ENCODE results near the gene MARVELD3.

Gene MARVELD3

DNA sequence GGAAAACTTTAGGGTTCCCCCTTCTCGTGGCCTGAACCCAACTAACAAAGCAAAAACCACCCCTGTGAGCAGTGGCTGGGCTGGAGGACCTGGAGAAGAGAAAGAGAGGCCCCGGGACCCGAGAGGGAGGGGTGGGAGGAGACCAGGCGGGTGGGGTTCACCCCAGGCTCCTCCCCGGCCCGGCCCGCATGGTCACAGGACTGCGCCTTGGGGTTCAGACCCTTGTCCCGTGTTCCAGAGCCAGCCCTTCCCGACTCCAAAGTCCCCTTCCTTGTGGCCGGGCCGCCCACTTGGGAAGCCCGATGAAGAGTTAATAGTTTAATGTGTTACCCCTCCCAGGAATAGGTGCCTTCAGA, 852 bp downstream of the MARVELD3 start:
- no peak overlapping the region for H3K4me3 ChIP-seq (replicated peaks; ENCODE audit: low read depth, low read length)
- TF ChIP-seq, protein P1, sequence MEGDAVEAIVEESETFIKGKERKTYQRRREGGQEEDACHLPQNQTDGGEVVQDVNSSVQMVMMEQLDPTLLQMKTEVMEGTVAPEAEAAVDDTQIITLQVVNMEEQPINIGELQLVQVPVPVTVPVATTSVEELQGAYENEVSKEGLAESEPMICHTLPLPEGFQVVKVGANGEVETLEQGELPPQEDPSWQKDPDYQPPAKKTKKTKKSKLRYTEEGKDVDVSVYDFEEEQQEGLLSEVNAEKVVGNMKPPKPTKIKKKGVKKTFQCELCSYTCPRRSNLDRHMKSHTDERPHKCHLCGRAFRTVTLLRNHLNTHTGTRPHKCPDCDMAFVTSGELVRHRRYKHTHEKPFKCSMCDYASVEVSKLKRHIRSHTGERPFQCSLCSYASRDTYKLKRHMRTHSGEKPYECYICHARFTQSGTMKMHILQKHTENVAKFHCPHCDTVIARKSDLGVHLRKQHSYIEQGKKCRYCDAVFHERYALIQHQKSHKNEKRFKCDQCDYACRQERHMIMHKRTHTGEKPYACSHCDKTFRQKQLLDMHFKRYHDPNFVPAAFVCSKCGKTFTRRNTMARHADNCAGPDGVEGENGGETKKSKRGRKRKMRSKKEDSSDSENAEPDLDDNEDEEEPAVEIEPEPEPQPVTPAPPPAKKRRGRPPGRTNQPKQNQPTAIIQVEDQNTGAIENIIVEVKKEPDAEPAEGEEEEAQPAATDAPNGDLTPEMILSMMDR (IDR thresholded peaks at IDR 0.05; ENCODE audit: low read length, missing control alignments) = no peak
- DNase-seq (ENCODE audit: low read depth) = no peak

DNA sequence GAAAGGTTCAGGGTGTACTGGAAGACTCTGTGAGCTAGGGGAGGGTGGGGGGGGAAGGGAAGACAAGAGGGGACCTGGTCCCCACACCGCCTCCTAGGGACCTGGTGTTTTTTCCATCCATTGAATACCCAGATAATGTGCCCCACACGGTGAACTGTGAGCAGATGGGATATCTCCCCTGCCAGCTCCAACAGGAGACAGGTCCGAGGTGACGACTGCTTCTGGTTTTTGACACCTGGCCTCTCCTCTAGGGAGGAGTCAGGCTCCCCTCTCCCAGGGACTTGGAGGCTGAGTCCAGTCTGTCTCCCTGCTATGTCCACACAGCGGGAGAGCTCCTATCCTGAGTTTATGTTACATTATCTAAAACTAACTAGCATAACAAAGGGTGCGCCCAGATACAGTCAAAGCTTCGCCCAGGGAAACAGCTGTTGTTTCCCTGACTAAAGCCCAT, 1.8 kb downstream of the MARVELD3 start:
- DNase-seq (ENCODE audit: low read depth) = no peak
- TF ChIP-seq, protein P1 (IDR thresholded peaks at IDR 0.05; ENCODE audit: low read length, missing control alignments) = no peak
- H3K4me3 ChIP-seq (replicated peaks; ENCODE audit: low read depth, low read length) = no peak overlapping the region

DNA sequence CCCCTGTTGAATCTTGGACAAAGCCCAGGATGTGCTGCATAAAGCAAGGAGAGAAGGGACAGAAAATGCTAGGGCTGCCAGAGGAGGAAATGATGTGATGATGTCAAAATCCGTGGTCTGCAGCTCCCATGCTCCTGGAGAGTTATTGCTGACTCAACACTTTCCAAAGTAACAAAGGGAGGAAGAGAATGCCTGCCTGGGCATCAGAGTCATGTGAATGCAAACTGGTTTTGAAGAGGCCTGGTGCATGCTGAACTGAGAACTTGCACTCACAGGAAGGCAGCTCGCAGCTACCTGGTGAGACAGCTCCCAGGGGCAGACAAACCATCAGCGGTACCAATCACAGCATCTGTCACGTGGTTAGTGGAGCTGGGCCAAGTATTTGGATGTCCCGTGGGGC, 2.8 kb downstream of the MARVELD3 start:
- TF ChIP-seq, protein P1 (IDR thresholded peaks at IDR 0.05; ENCODE audit: low read length, missing control alignments) = no peak
- H3K4me3 ChIP-seq (replicated peaks; ENCODE audit: low read depth, low read length) = no peak overlapping the region
- DNase-seq (ENCODE audit: low read depth) = peak; percentile 77

DNA sequence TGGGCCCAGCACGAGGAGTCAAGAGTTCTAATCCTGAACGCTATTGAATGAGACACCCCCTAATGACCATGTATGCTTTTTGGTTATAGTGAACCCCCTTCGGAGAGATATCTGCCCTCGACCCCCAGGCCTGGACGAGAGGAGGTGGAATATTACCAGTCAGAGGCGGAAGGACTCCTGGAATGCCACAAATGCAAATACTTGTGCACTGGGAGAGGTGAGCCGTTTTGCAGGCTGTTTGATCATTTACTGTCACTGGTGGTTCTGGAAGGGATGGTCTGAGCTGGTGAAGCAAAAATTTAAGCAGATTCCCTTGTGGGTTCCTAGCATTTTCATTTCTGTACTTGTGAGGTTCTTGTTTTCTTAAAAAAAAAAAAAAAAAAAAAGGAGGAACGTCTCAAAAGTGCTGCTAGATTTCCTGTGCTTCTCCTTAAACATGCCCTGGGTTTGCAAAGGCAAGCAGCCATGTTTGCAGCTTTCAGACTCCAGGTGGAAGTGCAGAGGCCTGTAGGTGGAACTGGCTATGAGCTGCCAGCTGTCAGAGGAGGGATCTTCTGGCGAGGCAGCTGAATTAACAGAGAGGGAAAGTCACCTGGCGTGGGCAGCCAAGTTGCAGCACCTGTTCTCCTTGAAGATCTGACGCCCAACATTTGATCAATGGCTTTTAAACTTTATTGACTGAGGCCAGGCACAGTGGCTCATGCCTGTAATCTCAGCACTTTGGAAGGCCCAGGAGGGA, 3.5 kb downstream of the MARVELD3 start:
- no peak for DNase-seq (ENCODE audit: low read depth)
- TF ChIP-seq, protein P1 (IDR thresholded peaks at IDR 0.05; ENCODE audit: low read length, missing control alignments) = no peak
- H3K4me3 ChIP-seq (replicated peaks; ENCODE audit: low read depth, low read length) = no peak overlapping the region

DNA sequence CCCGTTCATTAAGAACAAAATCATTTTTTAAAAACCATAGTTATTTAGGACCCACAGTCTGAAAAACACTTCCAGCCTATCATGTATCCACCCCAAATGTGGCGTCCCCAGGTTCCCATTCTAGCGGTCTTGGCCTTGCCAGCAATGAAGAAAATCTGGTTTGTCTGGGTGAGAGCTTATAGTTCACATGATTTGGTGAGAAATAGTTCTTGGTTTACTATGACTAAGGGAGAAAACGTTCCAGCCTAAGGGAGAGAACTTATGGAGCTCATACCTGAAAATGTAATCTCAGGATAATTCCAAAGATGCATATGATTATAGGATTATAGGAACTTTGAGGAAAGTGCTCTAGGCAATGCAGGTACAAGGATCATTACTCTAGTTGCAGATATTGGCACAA, 4.8 kb downstream of the MARVELD3 start:
- TF ChIP-seq, protein P1 (IDR thresholded peaks at IDR 0.05; ENCODE audit: low read length, missing control alignments) = no peak

DNA sequence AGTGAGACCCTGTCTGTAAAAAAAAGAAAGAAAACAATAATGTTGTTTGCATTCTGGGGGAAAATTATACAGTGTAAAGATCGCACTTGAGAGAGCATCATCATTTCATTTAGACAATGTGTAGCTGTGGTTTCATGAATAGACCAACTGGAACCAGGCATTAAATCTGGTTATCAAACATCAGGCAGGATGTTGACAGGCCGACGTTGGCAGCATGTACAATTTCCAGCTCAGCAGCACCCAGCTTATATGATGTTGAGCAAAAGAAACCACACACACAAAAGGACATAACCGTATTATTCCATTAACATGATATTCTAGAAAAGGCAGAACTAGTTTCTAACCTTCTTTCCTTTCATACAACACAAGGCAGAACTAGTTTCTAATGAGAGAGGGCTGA, 5.8 kb downstream of the MARVELD3 start:
- TF ChIP-seq, protein P1 (IDR thresholded peaks at IDR 0.05; ENCODE audit: low read length, missing control alignments) = no peak
- no peak overlapping the region for H3K4me3 ChIP-seq (replicated peaks; ENCODE audit: low read depth, low read length)
- no peak for DNase-seq (ENCODE audit: low read depth)

More for the DNA sequence above, 4.8 kb downstream of the MARVELD3 start:
- H3K4me3 ChIP-seq (replicated peaks; ENCODE audit: low read depth, low read length) = no peak overlapping the region
- DNase-seq (ENCODE audit: low read depth) = no peak

DNA sequence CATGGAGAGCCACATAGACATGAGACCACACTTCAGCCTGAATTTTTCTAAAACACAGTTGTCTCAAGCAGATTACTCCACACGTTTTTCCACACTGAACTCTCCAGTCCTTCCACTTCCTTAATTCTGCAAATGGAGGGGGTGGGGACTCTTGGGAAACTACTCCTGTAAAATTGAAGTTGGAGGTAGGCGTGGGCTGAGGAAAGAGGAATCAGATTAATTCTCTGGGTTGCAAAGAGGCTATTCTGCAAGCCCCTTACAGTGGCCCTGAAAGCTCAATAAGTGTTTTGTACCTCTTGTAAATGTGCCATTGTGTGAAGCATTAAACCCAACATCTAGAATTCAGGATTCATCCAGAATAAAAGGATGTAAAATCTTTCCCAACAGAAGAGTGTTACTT, 9.6 kb downstream of the MARVELD3 start:
- TF ChIP-seq, protein P1 (IDR thresholded peaks at IDR 0.05; ENCODE audit: low read length, missing control alignments) = no peak
- no peak overlapping the region for H3K4me3 ChIP-seq (replicated peaks; ENCODE audit: low read depth, low read length)
- no peak for DNase-seq (ENCODE audit: low read depth)
